ENCODE data around the gene SUCLG2. TPM values are rescaled to one million over a fixed set of nuclear protein-coding genes. Genes with fewer than 3 reads are reported as not detected.

The SUCLG2 gene
- total RNA-seq, 3 donors from 2014 or later (not counting 1 experiment from before 2014, with no cell fraction given): 43.6 to 55.8 (median 49.9) TPM

- Mint-ChIP-seq H3K4me1 (peaks cover 45 to 74% of the 10 kb centered on the region in 2 donors), H3K36me3 (no peaks in the 10 kb centered on the region), H3K27ac (peak overlapping the region; percentile 61 to 75), H3K4me3 (peak overlapping the region; percentile 63), H3K27me3 (ENCODE audit: low read depth in 2 of 2) (no peaks in the 10 kb centered on the region), H3K9me3 (no peaks in the 10 kb centered on the region)
- Histone ChIP-seq H3K27ac (ENCODE audit: low read length) (no peak overlapping the region), H3K4me3 (ENCODE audit: low read length) (no peak overlapping the region), H3K9me3 (ENCODE audit: control insufficient read depth, insufficient read depth, low read length) (no peaks in the 10 kb centered on the region), H3K27me3 (ENCODE audit: control insufficient read depth, insufficient read depth, low read length) (no peaks in the 10 kb centered on the region), H3K36me3 (ENCODE audit: control insufficient read depth, insufficient read depth, low read length) (peaks cover 6% of the 10 kb centered on the region), H3K4me1 (ENCODE audit: control insufficient read depth, insufficient read depth, low read length) (peaks cover 20% of the 10 kb centered on the region)
- intact Hi-C loops (cut with micrococcal nuclease): no loop called here
- TF ChIP-seq CTCF (IDR thresholded peaks at IDR 0.05): no peak
- 100% methylated on average over 1 of the region's 2 CpGs for WGBS (ENCODE audit: insufficient coverage)
- ATAC-seq (no peak), DNase-seq (no peak)
These were observed 54.6 kb downstream of the SUCLG2 start for GRCh38 chr3:67599821-67600220.

GRCh38 chr3:67598814-67599556 is 55.4 kb downstream of the SUCLG2 start:
- WGBS (ENCODE audit: insufficient coverage): 72% methylated on average over 6 of the region's 8 CpGs
- H3K9me3 ChIP-seq (ENCODE audit: control insufficient read depth, insufficient read depth, low read length): no peaks in the 10 kb centered on the region
- H3K4me3 Mint-ChIP-seq: peak overlapping the region; percentile 0
- no peaks in the 10 kb centered on the region for H3K27me3 ChIP-seq (ENCODE audit: control insufficient read depth, insufficient read depth, low read length)
- intact Hi-C loops (cut with micrococcal nuclease): no loop called here
- H3K4me1 Mint-ChIP-seq: peaks cover 52 to 73% of the 10 kb centered on the region in 2 donors
- no peaks in the 10 kb centered on the region for H3K36me3 ChIP-seq (ENCODE audit: control insufficient read depth, insufficient read depth, low read length)
- peaks cover 20% of the 10 kb centered on the region for H3K4me1 ChIP-seq (ENCODE audit: control insufficient read depth, insufficient read depth, low read length)
- H3K9me3 Mint-ChIP-seq: no peaks in the 10 kb centered on the region
- no peak for TF ChIP-seq CTCF (IDR thresholded peaks at IDR 0.05)
- no peak for DNase-seq
- H3K4me3 ChIP-seq (ENCODE audit: low read length): no peak overlapping the region
- no peaks in the 10 kb centered on the region for H3K36me3 Mint-ChIP-seq
- peak overlapping the region; percentile 4 to 75 for H3K27ac Mint-ChIP-seq
- ATAC-seq: peak in 1 of 3 donors; percentile 9
- no peaks in the 10 kb centered on the region for H3K27me3 Mint-ChIP-seq (ENCODE audit: low read depth in 2 of 2)
- no peak overlapping the region for H3K27ac ChIP-seq (ENCODE audit: low read length)

DNA sequence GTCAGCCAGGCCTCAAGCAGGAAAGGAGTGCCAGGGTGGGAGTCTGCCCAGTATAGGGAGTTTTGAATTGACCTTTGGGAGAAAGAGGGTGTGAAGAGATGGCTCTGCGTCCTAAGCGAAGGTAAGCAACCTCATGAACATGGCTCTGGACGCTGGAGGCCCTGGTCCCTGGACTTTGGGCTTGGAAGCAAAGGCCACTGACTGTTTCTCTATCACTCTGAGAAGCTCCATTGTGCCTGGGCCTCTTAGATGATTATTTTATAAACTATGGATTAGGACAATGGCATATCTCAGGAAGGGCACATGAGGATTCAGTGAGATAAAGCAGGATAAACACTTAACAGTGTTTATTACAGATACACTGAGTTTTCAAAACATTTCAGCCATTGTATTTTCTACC is 59.0 kb downstream of the SUCLG2 start:
- intact Hi-C loops (cut with micrococcal nuclease): no loop called here
- no peaks in the 10 kb centered on the region for H3K9me3 ChIP-seq (ENCODE audit: control insufficient read depth, insufficient read depth, low read length)
- no peak overlapping the region for H3K4me3 ChIP-seq (ENCODE audit: low read length)
- Mint-ChIP-seq H3K4me3 (no peak overlapping the region), H3K36me3 (no peaks in the 10 kb centered on the region), H3K27me3 (ENCODE audit: low read depth in 2 of 2) (no peaks in the 10 kb centered on the region), H3K9me3 (no peaks in the 10 kb centered on the region), H3K27ac (no peak overlapping the region), H3K4me1 (peaks cover 61 to 71% of the 10 kb centered on the region in 2 donors)
- peaks cover 9% of the 10 kb centered on the region for H3K4me1 ChIP-seq (ENCODE audit: control insufficient read depth, insufficient read depth, low read length)
- peaks cover 3% of the 10 kb centered on the region for H3K36me3 ChIP-seq (ENCODE audit: control insufficient read depth, insufficient read depth, low read length)
- ATAC-seq (no peak), DNase-seq (no peak)
- H3K27ac ChIP-seq (ENCODE audit: low read length): no peak overlapping the region
- H3K27me3 ChIP-seq (ENCODE audit: control insufficient read depth, insufficient read depth, low read length): no peaks in the 10 kb centered on the region
- WGBS (ENCODE audit: insufficient coverage): 96% methylated on average over 3 of the region's 3 CpGs
- TF ChIP-seq CTCF (IDR thresholded peaks at IDR 0.05): no peak

All from natural killer cell (primary cell).